OCI-LY3 (cell line): ENCODE results near the gene AANAT.

Experiments
- CTCF ChIP-seq: fragments of 200-600, 300-600 bp; sonication (generic); IDR thresholded peaks from 2 replicates; pipeline ENCODE4 v1.5.1; 2014; ENCODE audit warnings: antibody characterized with exemption, low read length, low read depth
- EZH2phosphoT487 ChIP-seq: fragments of 200-600 bp; shearing (Covaris generic); IDR thresholded peaks from 2 replicates; pipeline ENCODE4 v1.6.1; 2018; ENCODE audit warnings: antibody characterized with exemption, mixed run types, low read depth

GRCh38 chr17:76427501-76428231, 39.7 kb upstream of the AANAT start:
- TF ChIP-seq EZH2phosphoT487 (no peak), CTCF (no peak)
